ENCODE results near the gene ZNF518B. TPM values are rescaled to one million over a fixed set of nuclear protein-coding genes. Genes with fewer than 3 reads are reported as not detected.

The ZNF518B gene
- total and polyA plus RNA-seq, 9 of the 15 experiments (the other 6 are each of a cell fraction or from before 2014, with no cell fraction given) = 13.1 to 48.9 (median 37.5) TPM

GRCh38 chr4:10461850-10462400, 4.7 kb upstream of the ZNF518B start (continued):
- TF ChIP-seq FOXA1 (IDR thresholded peaks at IDR 0.05; ENCODE audit: borderline replicate concordance) (no peak), ZFP30 (CRISPR knock-in tag; IDR thresholded peaks at IDR 0.05; ENCODE audit: borderline replicate concordance) (no peak), ZC3H11A (IDR thresholded peaks at IDR 0.05; ENCODE audit: low read depth, low read length) (no peak), DACH1 (IDR thresholded peaks at IDR 0.05; ENCODE audit: partially characterized antibody) (no peak)

DNA sequence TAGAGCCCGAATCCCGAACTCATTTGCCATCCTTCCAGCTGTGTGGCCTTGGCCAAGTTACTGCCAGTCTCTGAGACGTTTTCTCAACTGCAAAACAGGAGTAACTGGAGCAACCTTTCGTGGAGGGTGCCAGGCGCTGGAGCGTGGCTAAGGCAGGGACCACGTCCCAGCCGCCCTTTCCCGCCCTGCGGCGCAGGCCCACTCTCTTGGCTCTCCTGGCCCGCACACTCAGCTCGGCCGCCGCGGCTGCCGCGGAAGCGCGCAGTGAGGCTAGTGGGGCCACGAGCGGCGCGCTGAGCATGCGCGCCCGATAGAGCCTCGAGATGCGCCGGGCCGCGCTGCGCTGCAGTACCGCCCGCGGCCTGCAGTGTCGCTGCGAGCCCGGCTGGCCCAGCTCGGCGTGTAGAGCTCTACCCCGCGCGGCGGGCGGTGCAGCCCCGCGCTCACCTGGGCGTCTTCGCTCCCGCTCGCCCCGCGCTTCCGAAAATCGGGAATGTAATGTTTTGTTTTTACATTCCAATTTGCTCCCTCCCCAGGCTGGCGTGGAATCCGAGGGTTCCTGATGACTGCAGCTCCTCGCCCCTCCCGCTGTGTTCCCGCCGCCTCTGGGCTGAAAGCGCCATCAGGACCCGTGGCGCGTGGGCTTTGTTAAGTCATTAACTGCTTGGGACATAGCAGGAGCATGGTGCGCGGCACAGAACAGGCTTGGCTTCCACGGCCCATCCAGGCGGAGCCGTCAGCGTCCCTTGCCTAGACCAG, 4.0 kb upstream of the ZNF518B start:
- BruUV-seq (replicated peaks) = no TSS peak
- H3K27ac ChIP-seq (ENCODE audit: extremely low read depth, low read depth, low read length) = peak overlapping the region; percentile 86
- ChIA-PET POLR2A (interaction anchor here (0.5 to 2.2 kb wide), 10 partner anchors 10 to 345 kb away, joined by 3 to 12 read pairs (median 3); partner anchors contain the start of gene WDR1), CTCF (ENCODE audit: low intra/inter-chr PET ratio) (interaction anchor here (0.7 kb wide), 1 partner anchor 77 kb away, joined by 3 read pairs; no protein-coding TSS in a partner anchor)
- no peaks in the 10 kb centered on the region for H3K9me1 ChIP-seq (ENCODE audit: control insufficient read depth, insufficient read depth, low read length)
- no peaks in the 10 kb centered on the region for H3K27me3 ChIP-seq (ENCODE audit: control insufficient read depth in 2 of 2, insufficient read depth in 2 of 2, low read length in 2 of 2)
- peak; percentile 83 to 87 (median 84) for DNase-seq (ENCODE audit: extremely low read depth in 1 of 4, low spot score in 3 of 4)
- H3K9me3 ChIP-seq (replicated peaks; ENCODE audit: control insufficient read depth, insufficient read depth, low read depth, low read length) = no peaks in the 10 kb centered on the region; the same call in 1 of the 2 replicates
- no peak for FAIRE-seq
- H3K4me2 ChIP-seq (ENCODE audit: insufficient read depth, low read length) = peak overlapping the region; percentile 93
- intact Hi-C loops (cut with micrococcal nuclease) (loop anchor here (5.0 kb wide), 1 partner anchor 66 kb away; no protein-coding TSS in a partner anchor), in situ Hi-C loops (cut with MboI) (loop anchor here (10.0 kb wide), 1 partner anchor 64 kb away; no protein-coding TSS in a partner anchor)
- 41% methylated on average over 60 of the region's 72 CpGs for WGBS (ENCODE audit: insufficient coverage, low coverage, missing lambda C conversion rate)
- ATAC-seq = peak; percentile 73
- H3K4me1 ChIP-seq (replicated peaks in 1 of 2; ENCODE audit: control insufficient read depth in 2 of 2, insufficient read depth in 2 of 2, low read length in 2 of 2) = peaks cover 9 to 30% of the 10 kb centered on the region in 2 experiments; a peak in 4 of 5 replicates
- H3K36me3 ChIP-seq (ENCODE audit: control insufficient read depth, insufficient read depth, low read length) = peaks cover 7% of the 10 kb centered on the region; the same call in 1 of the 3 replicates
- H3K79me2 ChIP-seq (ENCODE audit: control insufficient read depth, insufficient read depth, low read length) = peaks cover 48% of the 10 kb centered on the region
- no peaks in the 10 kb centered on the region for H4K20me1 ChIP-seq (replicated peaks; ENCODE audit: control insufficient read depth, insufficient read depth, low read length)
- peak overlapping the region; percentile 90 for H2AFZ ChIP-seq (ENCODE audit: low read depth, low read length)
- H3K4me3 ChIP-seq = peak overlapping the region; percentile 52
- H3K9ac ChIP-seq (ENCODE audit: insufficient read depth in 1 of 2, low read depth in 2 of 2, low read length in 2 of 2) = peak overlapping the region; percentile 60 to 92
- peak; percentile 53; the same call in 1 of the 2 replicates for TF ChIP-seq ZKSCAN1 (IDR thresholded peaks at IDR 0.05; ENCODE audit: low read depth, low read length)
- TF ChIP-seq, protein P1, sequence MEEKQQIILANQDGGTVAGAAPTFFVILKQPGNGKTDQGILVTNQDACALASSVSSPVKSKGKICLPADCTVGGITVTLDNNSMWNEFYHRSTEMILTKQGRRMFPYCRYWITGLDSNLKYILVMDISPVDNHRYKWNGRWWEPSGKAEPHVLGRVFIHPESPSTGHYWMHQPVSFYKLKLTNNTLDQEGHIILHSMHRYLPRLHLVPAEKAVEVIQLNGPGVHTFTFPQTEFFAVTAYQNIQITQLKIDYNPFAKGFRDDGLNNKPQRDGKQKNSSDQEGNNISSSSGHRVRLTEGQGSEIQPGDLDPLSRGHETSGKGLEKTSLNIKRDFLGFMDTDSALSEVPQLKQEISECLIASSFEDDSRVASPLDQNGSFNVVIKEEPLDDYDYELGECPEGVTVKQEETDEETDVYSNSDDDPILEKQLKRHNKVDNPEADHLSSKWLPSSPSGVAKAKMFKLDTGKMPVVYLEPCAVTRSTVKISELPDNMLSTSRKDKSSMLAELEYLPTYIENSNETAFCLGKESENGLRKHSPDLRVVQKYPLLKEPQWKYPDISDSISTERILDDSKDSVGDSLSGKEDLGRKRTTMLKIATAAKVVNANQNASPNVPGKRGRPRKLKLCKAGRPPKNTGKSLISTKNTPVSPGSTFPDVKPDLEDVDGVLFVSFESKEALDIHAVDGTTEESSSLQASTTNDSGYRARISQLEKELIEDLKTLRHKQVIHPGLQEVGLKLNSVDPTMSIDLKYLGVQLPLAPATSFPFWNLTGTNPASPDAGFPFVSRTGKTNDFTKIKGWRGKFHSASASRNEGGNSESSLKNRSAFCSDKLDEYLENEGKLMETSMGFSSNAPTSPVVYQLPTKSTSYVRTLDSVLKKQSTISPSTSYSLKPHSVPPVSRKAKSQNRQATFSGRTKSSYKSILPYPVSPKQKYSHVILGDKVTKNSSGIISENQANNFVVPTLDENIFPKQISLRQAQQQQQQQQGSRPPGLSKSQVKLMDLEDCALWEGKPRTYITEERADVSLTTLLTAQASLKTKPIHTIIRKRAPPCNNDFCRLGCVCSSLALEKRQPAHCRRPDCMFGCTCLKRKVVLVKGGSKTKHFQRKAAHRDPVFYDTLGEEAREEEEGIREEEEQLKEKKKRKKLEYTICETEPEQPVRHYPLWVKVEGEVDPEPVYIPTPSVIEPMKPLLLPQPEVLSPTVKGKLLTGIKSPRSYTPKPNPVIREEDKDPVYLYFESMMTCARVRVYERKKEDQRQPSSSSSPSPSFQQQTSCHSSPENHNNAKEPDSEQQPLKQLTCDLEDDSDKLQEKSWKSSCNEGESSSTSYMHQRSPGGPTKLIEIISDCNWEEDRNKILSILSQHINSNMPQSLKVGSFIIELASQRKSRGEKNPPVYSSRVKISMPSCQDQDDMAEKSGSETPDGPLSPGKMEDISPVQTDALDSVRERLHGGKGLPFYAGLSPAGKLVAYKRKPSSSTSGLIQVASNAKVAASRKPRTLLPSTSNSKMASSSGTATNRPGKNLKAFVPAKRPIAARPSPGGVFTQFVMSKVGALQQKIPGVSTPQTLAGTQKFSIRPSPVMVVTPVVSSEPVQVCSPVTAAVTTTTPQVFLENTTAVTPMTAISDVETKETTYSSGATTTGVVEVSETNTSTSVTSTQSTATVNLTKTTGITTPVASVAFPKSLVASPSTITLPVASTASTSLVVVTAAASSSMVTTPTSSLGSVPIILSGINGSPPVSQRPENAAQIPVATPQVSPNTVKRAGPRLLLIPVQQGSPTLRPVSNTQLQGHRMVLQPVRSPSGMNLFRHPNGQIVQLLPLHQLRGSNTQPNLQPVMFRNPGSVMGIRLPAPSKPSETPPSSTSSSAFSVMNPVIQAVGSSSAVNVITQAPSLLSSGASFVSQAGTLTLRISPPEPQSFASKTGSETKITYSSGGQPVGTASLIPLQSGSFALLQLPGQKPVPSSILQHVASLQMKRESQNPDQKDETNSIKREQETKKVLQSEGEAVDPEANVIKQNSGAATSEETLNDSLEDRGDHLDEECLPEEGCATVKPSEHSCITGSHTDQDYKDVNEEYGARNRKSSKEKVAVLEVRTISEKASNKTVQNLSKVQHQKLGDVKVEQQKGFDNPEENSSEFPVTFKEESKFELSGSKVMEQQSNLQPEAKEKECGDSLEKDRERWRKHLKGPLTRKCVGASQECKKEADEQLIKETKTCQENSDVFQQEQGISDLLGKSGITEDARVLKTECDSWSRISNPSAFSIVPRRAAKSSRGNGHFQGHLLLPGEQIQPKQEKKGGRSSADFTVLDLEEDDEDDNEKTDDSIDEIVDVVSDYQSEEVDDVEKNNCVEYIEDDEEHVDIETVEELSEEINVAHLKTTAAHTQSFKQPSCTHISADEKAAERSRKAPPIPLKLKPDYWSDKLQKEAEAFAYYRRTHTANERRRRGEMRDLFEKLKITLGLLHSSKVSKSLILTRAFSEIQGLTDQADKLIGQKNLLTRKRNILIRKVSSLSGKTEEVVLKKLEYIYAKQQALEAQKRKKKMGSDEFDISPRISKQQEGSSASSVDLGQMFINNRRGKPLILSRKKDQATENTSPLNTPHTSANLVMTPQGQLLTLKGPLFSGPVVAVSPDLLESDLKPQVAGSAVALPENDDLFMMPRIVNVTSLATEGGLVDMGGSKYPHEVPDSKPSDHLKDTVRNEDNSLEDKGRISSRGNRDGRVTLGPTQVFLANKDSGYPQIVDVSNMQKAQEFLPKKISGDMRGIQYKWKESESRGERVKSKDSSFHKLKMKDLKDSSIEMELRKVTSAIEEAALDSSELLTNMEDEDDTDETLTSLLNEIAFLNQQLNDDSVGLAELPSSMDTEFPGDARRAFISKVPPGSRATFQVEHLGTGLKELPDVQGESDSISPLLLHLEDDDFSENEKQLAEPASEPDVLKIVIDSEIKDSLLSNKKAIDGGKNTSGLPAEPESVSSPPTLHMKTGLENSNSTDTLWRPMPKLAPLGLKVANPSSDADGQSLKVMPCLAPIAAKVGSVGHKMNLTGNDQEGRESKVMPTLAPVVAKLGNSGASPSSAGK (IDR thresholded peaks at IDR 0.05) = peak; percentile 89
- 0 out of 2 replicates have a peak, but pooled peaks have one; percentile 46 for TF ChIP-seq SAFB (IDR thresholded peaks at IDR 0.05; ENCODE audit: borderline replicate concordance, low read depth, low read length)

All from K562 (cell line).